IPS-20b (cell line): ENCODE measurements around the gene AGFG2.

Experiments used
- H3K27ac ChIP-seq: one replicate; pipeline ENCODE4 v1.5.1; 2013; ENCODE audit warnings: low read length
- H3K27me3 ChIP-seq: 2 replicates; pipeline ENCODE4 v1.6.1; 2013; ENCODE audit warnings: mild to moderate bottlenecking, low read length, inconsistent platforms; ENCODE audit not compliant: insufficient read depth
- H3K36me3 ChIP-seq: 2 replicates; pipeline ENCODE4 v1.6.1; 2013; ENCODE audit warnings: low read depth, mild to moderate bottlenecking, inconsistent platforms, low read length, moderate library complexity; ENCODE audit not compliant: insufficient read depth
- H3K4me1 ChIP-seq: 2 replicates; pipeline ENCODE4 v1.6.1; 2013; ENCODE audit warnings: mild to moderate bottlenecking, control low read depth, inconsistent platforms, low read length, moderate library complexity; ENCODE audit not compliant: insufficient read depth
- H3K4me3 ChIP-seq: 2 replicates; pipeline ENCODE4 v1.5.1; 2013; ENCODE audit warnings: mild to moderate bottlenecking, low read length, inconsistent platforms
- H3K9ac ChIP-seq: 2 replicates; pipeline ENCODE4 v1.6.1; 2013; ENCODE audit warnings: low read depth, mild to moderate bottlenecking, inconsistent platforms, low read length, moderate library complexity
- H3K9me3 ChIP-seq: 2 replicates; pipeline ENCODE4 v1.6.1; 2013; ENCODE audit warnings: mild to moderate bottlenecking, low read depth, low read length, inconsistent platforms; ENCODE audit not compliant: insufficient read depth

Gene AGFG2

GRCh38 chr7:100599911-100600729 is 61.1 kb downstream of the AGFG2 start:
- peaks cover 17% of the 10 kb centered on the region; the same call in 1 of the 2 replicates for H3K4me1 ChIP-seq
- no peaks in the 10 kb centered on the region for H3K36me3 ChIP-seq
- H3K27ac ChIP-seq, result no peak overlapping the region
- no peaks in the 10 kb centered on the region for H3K9me3 ChIP-seq
- H3K4me3 ChIP-seq, result no peak overlapping the region
- no peak overlapping the region for H3K9ac ChIP-seq
- peaks cover 4% of the 10 kb centered on the region for H3K27me3 ChIP-seq

DNA sequence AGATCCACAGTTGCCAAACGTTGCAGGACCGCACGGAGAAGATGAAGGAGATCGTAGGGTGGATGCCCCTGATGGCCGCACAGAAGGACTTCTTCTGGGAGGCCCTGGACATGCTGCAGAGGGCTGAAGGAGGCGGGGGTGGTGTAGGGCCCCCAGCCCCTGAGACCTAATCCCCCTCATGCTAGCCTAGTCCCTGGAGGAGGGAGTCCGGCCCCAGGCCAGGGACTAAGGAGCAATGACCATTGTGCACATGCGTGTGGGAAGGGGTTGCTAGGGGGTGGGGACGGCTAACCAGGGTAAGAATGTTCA is 61.7 kb downstream of the AGFG2 start:
- Histone ChIP-seq H3K27ac (no peak overlapping the region), H3K36me3 (no peaks in the 10 kb centered on the region), H3K27me3 (peaks cover 10% of the 10 kb centered on the region), H3K4me1 (peaks cover 17% of the 10 kb centered on the region; the same call in 1 of the 2 replicates), H3K4me3 (no peak overlapping the region), H3K9me3 (no peaks in the 10 kb centered on the region), H3K9ac (no peak overlapping the region)

GRCh38 chr7:100602889-100603725 is 64.1 kb downstream of the AGFG2 start:
- Histone ChIP-seq H3K9ac (peak overlapping the region; percentile 83), H3K27me3 (peaks cover 19% of the 10 kb centered on the region), H3K9me3 (no peaks in the 10 kb centered on the region), H3K4me3 (peak overlapping the region; percentile 74), H3K27ac (peak overlapping the region; percentile 56), H3K4me1 (peaks cover 21% of the 10 kb centered on the region; the same call in 1 of the 2 replicates), H3K36me3 (no peaks in the 10 kb centered on the region)

GRCh38 chr7:100603726-100604027 is 64.7 kb downstream of the AGFG2 start:
- H3K27me3 ChIP-seq, result peaks cover 19% of the 10 kb centered on the region
- H3K9me3 ChIP-seq, result no peaks in the 10 kb centered on the region
- H3K9ac ChIP-seq, result peak overlapping the region; percentile 83; the same call in 1 of the 2 replicates
- no peak overlapping the region for H3K27ac ChIP-seq
- no peaks in the 10 kb centered on the region for H3K36me3 ChIP-seq
- H3K4me3 ChIP-seq, result peak overlapping the region; percentile 74
- H3K4me1 ChIP-seq, result peaks cover 21% of the 10 kb centered on the region; the same call in 1 of the 2 replicates

GRCh38 chr7:100604028-100604975 is 65.3 kb downstream of the AGFG2 start:
- H3K9me3 ChIP-seq, result no peaks in the 10 kb centered on the region
- H3K4me1 ChIP-seq, result peaks cover 21% of the 10 kb centered on the region; the same call in 1 of the 2 replicates
- peaks cover 19% of the 10 kb centered on the region for H3K27me3 ChIP-seq
- H3K27ac ChIP-seq, result no peak overlapping the region
- peak overlapping the region; percentile 83; the same call in 1 of the 2 replicates for H3K9ac ChIP-seq
- no peaks in the 10 kb centered on the region for H3K36me3 ChIP-seq
- H3K4me3 ChIP-seq, result peak overlapping the region; percentile 74

GRCh38 chr7:100604976-100605911 is 66.2 kb downstream of the AGFG2 start:
- H3K4me3 ChIP-seq, result peak overlapping the region; percentile 67
- peaks cover 21% of the 10 kb centered on the region; the same call in 1 of the 2 replicates for H3K4me1 ChIP-seq
- H3K9ac ChIP-seq, result peak overlapping the region; percentile 67; the same call in 1 of the 2 replicates
- H3K27ac ChIP-seq, result no peak overlapping the region
- H3K9me3 ChIP-seq, result no peaks in the 10 kb centered on the region
- peaks cover 19% of the 10 kb centered on the region for H3K27me3 ChIP-seq
- H3K36me3 ChIP-seq, result no peaks in the 10 kb centered on the region

DNA sequence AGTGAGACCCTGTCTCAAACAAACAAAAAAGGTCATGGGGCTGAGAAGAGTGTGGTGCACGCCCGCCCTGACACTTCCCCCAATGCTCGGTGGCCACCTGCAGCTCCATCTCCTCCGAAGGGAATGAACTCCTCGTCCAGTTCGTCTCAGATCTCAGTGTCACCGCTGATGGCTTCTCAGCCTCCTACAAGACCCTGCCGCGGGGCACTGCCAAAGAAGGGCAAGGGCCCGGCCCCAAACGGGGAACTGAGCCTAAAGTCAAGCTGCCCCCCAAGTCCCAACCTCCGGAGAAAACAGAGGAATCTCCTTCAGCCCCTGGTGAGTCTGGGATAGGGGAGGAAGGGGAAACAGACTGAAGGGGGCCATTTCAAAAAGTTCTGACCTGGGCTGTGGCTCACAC is 67.3 kb downstream of the AGFG2 start:
- no peaks in the 10 kb centered on the region for H3K9me3 ChIP-seq
- no peak overlapping the region; the same call in 1 of the 2 replicates for H3K9ac ChIP-seq
- H3K4me1 ChIP-seq, result peaks cover 21% of the 10 kb centered on the region; the same call in 1 of the 2 replicates
- H3K36me3 ChIP-seq, result no peaks in the 10 kb centered on the region
- H3K4me3 ChIP-seq, result peak overlapping the region; percentile 67; the same call in 1 of the 2 replicates
- H3K27me3 ChIP-seq, result peaks cover 19% of the 10 kb centered on the region
- no peak overlapping the region for H3K27ac ChIP-seq

- H3K36me3 ChIP-seq, result no peaks in the 10 kb centered on the region
- H3K4me1 ChIP-seq, result peaks cover 15% of the 10 kb centered on the region; the same call in 1 of the 2 replicates
- no peak overlapping the region for H3K4me3 ChIP-seq
- H3K9me3 ChIP-seq, result no peaks in the 10 kb centered on the region
- H3K9ac ChIP-seq, result no peak overlapping the region
- no peak overlapping the region for H3K27ac ChIP-seq
- H3K27me3 ChIP-seq, result peaks cover 19% of the 10 kb centered on the region
Measured at GRCh38 chr7:100607111-100607510, 68.1 kb downstream of the AGFG2 start.

GRCh38 chr7:100609958-100610357 is 71.0 kb downstream of the AGFG2 start:
- H3K4me1 ChIP-seq, result peaks cover 4% of the 10 kb centered on the region; the same call in 1 of the 2 replicates
- H3K9ac ChIP-seq, result no peak overlapping the region
- H3K4me3 ChIP-seq, result no peak overlapping the region
- no peaks in the 10 kb centered on the region for H3K36me3 ChIP-seq
- H3K27me3 ChIP-seq, result peaks cover 22% of the 10 kb centered on the region
- no peak overlapping the region for H3K27ac ChIP-seq
- no peaks in the 10 kb centered on the region for H3K9me3 ChIP-seq

GRCh38 chr7:100611983-100612729 is 73.2 kb downstream of the AGFG2 start, which contains the start of gene MOSPD3:
MOSPD3 (plus strand) TSS chr7:100612540; CDS start chr7:100612792, 252 bp downstream.
- Histone ChIP-seq H3K4me3 (peak within 1 kb of the TSS; percentile 90), H3K27ac (peak within 1 kb of the TSS; percentile 67), H3K9me3 (no peaks in the 10 kb centered on the region), H3K27me3 (peaks cover 6% of the 10 kb centered on the region), H3K4me1 (no peaks in the 10 kb centered on the region), H3K9ac (peak within 1 kb of the TSS; percentile 91; the same call in 1 of the 2 replicates), H3K36me3 (no peaks in the 10 kb centered on the region)
